Amniotic epithelial cell (primary cell): ENCODE data around the gene TNKS2.
"Not testable (repeated sequence)": the region's sequence is repeated elsewhere in the genome, so short reads cannot be mapped to it uniquely, and the experiment has no call there.

Experiments
- DNase-seq: peaks from one replicate; pipeline ENCODE4 v3.0.0-alpha.2; 2010; ENCODE audit warnings: low read depth

Gene TNKS2

DNA sequence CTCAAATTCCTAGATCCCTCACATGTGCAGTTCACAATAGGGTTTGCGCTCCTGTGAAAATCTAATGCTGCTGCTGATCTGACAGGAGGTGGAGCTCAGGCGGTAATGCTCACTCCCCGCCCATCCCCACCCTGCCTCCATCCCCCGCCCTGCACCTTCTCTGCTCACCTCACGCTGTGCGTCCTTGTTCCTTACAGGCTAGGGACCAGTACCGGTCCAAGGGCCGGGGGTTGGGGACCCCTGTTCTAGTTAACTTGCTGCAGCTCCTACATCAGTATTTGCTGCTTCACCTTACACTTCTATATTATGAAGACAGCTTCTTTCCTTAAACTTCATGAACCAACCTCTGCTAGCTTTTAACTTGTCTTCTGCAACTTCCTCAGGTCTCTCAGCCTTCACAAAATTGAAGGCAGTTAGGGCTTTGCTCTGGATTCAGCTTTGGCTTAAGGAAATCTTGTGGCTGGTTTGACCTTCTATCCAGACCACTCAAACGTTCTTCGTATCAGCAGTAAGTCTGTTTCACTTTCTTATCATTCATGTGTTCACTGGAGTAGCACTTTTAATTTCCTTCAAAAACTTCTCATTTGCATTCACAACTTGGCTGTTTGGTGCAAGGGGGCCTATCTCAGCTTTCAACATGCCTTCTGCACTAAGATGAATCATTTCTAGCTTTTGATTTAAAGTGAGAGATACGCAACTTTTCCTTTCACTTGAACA, 1.7 kb upstream of the TNKS2 start:
- DNase-seq = peak; percentile 10

DNA sequence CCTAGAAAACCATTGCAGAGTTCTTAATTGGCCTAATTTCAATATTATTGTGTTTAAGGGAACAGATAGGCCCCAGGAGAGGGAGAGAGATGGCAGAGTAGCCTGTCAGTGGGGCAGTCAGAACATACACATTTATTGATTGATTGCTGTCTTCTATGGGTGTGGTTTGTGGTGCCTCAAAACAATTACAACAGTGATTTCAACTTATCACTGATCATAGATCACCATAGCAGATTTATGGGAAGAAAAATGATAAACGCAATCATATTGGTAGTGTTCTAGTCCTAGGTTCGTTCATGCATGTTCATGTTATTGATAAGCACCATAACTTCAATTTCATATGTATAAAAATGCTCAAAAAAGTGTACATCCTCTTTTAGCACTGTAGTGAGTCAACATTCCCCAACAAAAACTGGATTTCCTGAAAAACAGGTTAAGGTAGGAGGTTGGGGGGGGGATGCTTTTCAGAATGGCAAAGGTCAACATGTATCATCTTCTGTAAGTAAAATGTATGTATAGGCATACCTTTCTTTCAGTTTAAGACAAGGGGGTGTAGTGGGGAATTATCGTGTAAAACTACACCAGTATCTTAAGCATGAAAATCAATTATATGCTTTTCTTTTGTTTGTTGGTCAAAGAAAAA, 1.1 kb upstream of the TNKS2 start:
- DNase-seq = no peak

DNA sequence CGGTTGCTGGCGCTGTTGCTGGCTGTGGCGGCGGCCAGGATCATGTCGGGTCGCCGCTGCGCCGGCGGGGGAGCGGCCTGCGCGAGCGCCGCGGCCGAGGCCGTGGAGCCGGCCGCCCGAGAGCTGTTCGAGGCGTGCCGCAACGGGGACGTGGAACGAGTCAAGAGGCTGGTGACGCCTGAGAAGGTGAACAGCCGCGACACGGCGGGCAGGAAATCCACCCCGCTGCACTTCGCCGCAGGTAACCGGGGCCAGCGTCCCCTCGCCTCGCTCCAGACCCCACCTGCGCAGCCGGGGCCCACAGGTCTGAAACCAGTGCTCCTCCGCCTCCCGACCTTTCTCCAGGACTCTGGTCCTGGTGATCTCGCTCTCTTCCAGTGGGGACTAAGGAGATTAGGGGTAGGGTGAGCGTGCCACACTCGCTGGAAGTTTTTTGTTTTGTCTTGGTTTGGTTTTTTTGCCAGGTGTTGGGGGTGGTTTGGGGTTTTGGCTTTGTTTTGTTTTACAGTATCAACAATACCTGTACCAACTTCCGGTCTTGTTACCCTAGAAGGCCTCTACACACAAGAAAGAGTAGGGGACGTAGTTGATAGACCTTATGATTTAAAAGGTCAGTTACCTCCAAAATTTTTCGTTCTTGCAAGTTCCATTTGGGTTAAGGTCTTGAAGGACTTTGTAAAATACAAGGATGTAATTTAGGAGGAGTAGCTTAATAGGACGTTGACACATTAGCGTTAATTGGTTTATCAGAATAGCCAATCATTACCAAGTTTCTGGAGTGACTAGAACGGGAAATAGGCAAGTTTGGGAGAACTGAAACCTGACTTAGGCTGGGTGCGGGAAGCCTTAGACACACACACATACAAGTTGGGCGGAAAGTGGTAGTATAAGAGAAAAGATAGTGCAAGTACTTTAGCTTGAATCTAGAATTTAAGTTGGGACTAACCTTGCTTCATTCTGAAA, 704 bp downstream of the TNKS2 start:
- DNase-seq = peak; percentile 38

DNA sequence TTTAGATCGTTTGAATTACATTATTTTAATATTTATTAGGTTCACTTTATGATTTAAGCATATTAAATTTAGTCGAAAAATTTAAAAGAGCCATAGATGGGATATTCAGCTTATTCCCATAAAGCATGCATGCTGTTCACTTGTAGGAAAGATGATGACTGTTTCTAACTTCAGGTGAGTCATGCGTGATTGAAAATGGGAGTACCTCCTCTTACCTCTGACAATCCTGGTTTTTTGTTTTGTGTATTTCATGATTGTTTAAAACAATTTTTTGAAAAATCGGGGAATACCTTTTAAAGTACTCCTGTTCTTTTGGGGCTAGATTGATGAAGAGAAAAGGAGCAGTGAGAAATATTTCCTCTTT, 1.4 kb downstream of the TNKS2 start:
- peak; percentile 27 for DNase-seq

DNA sequence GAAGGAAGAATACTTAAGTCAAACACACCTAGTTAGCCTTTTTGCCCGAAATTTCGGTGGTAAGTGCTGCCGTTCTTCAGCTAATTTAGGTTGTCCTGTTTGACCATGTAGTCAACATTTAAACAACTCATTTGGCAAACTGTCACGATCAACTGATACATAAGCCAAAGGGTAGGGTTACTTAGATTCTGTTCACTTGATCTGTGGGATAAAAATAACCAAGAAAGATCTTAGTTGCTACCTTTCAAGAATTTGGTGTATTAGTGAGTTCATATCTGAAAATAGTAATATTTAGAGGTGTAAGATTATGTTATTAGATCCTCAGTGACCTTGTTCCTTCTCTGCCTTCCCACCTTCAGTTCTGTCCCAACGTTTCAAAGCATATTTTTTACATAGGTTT, 2.0 kb downstream of the TNKS2 start:
- no peak for DNase-seq

DNA sequence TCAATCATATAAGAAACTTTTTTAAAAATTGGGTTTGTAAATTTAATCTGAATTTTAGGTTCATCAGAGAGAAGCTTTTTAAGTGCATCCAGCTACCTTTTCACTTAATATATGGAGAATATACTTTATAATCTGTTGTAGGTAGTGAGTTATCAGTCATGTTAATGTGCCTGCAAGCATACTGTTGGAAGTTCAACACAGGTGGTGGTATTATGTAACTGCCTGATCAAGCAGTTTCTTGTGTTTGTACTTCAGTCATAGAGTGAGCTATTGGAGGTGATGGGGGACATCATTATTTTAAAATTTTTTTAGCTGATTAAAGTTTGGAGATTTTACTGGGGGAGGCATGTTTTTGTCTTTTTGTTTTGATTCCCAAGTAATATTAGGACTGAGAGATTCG, 2.5 kb downstream of the TNKS2 start:
- DNase-seq = no peak

DNA sequence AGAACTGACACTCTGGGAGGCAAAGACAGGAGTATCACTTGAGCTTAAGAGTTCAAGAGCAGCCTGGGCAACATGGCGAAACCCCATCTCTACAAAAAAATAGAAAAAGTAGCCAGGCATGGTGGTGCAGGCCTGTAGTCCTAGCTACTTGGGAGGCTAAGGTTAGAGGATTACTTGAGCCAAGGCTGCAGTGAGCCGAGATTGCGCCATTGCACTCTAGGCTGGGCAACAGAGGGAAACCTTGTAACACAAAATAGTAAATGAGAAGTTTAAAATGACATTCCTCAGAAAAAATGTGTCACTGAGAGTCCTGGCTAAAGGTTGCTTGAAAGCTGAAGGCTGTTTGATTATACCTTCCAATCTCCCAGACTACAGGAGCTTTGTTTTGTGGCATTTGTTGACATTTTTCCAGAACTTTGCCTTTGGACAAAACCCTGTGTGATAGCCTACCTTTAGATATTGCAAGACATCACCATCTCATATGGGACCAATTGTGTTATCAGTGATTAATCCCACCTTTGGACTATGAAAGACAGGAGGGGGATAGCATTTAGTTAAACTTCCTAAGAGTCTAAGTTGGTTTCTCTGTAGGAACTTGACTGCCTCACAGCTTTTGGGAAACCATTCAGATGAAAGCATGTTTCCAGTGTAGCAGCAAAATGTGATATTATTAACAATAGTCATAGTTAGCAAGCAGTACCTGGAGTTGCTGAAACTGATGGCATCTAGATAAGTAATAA, 5.3 kb downstream of the TNKS2 start:
- DNase-seq = no peak

DNA sequence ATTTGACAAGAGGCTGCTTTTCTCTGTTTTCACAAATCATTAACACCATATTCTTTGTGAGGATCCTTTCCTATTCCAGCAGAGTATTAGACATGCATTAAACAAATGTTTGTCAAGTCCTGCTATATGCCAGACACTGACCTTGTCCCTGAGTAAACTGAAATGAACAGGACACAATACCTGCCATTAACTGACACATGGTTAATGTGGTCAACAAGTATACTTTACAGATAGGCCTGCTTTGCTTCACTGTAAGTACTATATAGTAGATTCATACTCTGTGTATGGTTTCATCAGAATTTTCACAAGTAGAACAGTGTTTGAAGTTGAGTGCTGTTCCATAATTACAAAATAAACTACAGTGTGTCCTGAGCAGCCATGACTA, 5.9 kb downstream of the TNKS2 start:
- no peak for DNase-seq

DNA sequence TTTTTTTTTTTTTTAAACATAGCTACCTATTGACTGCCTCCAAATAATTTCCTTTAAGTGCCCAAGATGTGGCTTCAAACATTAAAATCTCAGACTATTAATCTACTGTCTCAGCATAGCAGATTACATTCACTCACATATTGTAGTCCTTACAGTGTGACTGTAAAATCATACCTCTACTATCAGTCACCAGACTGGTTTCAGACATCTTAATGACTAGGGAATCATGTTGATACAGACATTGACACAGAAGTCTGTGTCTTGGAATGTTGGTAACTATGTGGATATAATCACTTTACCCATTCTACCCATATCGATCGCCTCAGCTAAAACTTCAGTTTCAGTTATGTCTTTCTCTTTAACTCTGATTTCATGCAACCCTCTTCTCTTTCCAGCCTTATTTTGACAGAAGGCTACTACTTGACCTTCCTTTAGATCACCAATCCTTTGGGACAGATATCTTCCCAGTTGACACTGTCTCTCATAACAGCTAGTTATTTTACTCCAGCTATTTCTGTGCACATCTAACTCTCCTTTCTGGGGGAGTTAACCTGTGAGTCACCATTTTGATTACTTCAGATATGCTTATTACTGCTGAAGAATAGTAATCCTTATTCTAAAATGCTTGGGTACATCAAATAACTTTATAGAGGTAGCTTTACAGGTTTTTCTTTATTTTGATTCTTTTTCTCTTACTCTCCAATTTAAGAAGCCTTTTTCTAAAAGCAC, 7.0 kb downstream of the TNKS2 start:
- peak; percentile 49 for DNase-seq

DNA sequence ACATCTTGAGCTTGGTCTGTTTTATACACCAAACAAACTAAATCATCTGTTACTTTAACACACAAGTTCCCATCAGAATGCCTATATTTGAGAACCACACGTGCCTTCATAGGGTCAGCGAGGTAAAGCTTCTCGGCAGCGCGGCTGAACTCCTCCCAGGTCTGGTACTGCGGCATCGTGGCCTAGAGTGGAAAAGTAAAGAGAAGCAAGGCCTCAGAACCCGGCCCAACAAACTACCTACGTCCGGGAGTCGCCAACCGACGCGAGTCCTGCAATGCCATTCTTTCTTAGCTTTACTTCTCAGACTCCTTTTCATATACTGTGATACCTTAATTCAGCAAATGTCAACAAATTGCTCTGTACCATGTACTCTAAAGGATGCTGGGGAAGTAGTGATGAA, 9.0 kb downstream of the TNKS2 start:
- DNase-seq = not testable (repeated sequence)

DNA sequence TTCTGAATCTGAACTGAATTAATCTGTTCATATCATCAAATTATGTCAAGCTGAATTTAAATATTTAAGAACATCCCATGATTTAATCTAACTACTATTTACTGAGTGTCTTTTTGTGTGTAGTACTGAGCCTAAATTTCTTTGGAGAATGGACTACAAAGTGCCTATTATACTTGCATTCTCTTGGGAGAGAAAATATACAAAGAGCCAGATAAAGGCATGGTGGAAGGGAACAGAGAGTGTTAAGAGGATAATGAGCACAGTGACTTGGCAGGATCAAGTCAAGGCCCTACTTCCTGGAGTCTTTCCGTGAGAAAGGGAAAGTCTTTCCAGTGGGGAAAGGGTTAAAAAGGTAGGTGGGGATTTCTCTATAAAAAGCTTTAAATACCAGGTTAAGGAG, 15.0 kb downstream of the TNKS2 start:
- DNase-seq = no peak

DNA sequence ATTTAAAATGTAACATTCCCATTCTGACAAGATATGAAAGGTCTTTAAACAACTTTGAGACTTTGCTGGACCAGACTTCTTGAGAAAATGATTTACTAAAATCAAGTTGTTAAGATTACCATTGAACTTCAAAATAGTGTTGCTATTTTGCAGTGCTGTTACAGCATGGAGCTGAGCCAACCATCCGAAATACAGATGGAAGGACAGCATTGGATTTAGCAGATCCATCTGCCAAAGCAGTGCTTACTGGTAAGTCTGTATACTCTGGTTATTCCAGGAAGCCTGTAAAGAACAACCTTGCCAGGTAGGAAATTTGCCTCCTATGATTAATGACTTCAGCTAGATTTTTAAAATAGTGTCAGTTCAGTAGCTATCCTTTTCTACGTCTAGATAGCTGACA, 18.8 kb downstream of the TNKS2 start:
- no peak for DNase-seq

DNA sequence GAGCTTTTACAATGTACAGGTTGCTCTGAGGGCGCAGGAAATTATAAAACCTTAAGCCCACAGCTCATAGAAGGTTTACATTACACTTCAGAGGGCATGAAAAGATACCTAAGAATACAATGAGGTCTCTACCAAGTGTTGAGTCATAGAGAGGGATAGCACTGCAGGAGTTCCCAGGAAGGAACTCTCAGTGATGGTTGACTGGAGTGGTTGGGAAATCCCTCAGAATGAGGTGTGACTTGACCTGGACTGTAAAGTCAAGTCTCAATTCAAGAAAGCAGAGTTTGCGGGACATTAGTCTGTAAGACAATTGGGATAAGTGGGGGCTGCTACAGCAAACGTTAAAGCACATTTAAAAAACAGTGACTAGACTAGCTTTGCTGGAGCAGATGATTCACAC, 21.9 kb downstream of the TNKS2 start:
- peak; percentile 49 for DNase-seq

DNA sequence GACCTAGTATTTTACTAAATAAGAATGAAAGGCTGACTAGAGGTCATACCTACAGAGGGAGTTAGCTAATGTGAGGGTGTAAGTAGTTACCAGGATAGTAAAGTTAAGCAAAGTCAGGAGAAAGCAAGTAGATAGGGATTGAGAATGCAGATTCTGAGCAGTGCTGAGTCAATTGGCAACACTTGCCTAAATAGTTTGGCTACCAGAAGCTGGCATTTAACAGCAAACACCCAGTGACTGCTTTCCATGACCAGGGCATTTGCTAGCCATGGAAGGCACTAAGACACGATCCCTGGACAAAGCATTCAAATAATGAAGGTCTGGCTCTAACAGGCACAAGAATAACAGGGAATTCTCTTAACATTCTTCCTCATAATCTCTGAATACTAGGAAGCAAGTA, 25.9 kb downstream of the TNKS2 start:
- no peak for DNase-seq

DNA sequence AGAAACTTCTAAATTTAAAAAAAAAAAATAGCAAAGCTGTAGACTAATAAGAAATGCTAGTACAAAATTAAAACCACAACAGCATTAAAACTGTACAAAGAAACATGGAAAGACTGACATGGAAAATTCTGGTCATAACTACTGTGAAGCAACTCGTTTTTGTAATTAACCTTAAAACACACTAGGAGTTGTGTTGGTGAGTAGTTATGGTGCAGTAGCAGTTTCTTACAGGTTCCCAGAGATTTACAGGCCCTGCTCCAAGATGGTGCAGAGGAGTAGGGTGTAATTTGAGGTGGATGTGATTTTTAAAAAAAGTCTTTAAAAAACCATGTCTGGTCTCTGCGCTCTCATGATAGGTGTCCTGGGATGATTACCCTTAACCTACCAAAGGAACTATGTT, 31.0 kb downstream of the TNKS2 start:
- no peak for DNase-seq

DNA sequence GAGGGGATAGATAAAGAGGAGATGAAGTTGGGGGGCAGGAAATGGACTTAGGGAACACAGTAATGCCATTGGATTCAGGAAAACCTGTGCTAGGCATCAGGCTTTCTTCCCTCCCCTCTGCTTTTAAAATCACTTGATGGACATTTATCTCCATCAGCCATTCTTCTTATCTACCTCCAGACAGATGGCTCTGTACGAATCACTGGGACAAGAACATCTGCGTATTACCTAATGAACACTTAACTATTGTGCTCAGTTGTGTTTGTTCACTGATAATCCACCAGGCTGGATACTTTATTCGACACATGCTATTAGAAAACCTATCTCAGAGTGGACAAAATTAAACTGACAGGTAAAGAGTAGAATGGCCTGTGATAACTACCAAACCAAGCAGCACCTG, 40.0 kb downstream of the TNKS2 start:
- no peak for DNase-seq

DNA sequence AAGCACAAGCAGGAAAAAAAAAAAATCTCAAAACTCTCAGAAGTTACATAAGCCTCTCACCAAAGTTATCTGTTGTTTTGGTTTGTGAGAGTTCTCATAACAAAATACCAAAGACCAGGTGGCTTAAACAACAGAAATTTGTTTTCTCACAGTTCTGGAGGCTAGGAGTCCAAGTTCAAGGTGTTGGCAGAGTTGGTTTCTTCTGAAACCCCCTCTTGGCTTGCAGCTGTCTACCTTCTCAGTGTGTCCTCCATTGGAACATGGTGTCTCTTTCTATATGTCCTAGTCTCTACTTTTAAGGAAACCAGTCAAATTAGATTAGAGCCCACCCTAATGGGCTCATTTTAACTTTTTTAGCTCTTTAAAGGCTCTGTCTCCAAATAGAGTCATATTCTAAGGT, 44.9 kb downstream of the TNKS2 start:
- no peak for DNase-seq

DNA sequence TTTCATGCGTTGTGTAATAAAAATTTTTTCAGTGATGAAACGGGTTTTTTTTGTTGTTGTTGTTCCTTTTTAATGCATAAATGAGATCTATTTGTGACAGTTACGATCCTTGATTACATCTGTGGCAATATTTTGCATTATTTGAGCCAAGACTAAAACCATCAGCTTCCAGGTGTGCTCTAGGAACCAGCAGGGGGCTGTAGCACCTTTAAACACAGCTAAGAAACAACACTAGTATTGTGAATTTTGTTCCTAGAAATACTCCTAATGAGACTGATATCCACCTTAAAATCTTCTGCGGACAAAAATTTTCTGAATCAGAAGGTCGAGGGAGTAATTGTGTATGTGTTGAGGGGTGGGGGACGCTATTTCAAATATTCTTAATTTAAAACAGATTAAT, 58.4 kb downstream of the TNKS2 start:
- peak; percentile 12 for DNase-seq

DNA sequence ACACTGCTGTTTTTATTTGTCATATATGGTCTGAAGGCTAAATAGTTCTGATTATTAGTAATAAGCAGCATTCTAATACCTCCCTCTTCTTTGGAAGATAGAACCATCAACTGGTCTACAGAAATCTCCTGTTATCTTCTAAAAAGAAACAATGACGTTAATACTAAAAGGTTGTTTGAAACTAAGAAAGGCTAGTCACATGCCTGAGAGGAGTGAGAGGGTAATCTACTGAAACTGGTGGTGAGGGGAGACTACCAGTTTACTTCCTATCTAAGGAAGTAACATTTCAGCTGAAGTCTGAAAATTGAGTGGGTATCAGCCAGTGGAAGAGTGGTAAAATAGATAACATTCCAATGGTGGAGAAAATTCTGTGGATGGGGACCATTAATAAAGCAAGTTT, 62.7 kb downstream of the TNKS2 start:
- no peak for DNase-seq

DNA sequence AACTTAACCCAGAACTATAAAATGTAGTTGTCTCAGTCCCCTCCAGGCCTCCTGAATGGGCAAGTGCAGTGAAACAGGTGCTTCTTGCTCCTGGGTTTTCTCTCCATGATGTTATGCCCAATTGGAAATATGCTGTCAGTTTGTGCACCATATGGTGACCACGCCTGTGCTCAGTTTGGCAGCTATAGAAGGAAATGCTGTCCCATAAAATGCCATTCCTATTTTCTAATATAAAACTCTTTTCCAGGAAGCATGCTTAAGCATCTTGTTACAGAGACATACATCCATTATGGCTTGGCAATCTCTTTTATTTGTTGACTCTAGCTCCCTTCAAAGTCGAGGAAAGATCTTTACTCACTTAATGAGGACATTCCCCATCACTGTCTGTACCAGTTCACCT, 65.9 kb downstream of the TNKS2 start:
- DNase-seq = no peak

DNA sequence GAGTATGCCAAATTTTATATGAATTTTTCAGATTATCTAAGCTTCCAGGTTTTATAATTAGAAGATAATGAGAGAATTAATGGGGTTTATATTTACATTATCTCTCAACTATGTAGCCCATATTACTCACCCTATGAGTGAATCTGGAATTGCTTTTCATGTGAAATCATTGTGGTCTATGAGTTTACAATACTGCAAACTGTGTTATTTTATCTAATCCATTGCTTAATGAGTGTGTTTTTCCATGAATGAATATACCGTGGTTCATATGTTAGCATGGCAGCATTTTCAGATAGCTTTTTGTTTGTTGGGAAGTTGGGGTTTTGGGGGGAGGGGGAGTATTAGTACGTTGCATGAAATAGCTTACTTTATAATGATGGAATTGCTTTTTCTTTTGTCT, 66.5 kb downstream of the TNKS2 start:
- peak; percentile 61 for DNase-seq
